Peyer's patch (tissue), 4 donors: ENCODE measurements around the gene TRIM25.

Experiments
- CTCF ChIP-seq, 6 experiments: fragments of 450-650 bp in 4 of 6; fragments of 200-600 bp in 2 of 6; sonication (generic) in 1 of 6; IDR thresholded peaks; one replicate each; pipeline ENCODE4 v1.5.1; 2017 to 2019; ENCODE audit warnings: antibody characterized with exemption in 6 of 6, mild to moderate bottlenecking in 3 of 6, moderate library complexity in 1 of 6
- POLR2A ChIP-seq, 2 donors: fragments of 450-650 bp; IDR thresholded peaks; one replicate each; pipeline ENCODE4 v1.5.1; 2017; ENCODE audit warnings: antibody characterized with exemption in 2 of 2, mild to moderate bottlenecking in 2 of 2, moderate library complexity in 2 of 2

GRCh38 chr17:56861899-56862298 is 52.0 kb downstream of the TRIM25 start:
- no peak for TF ChIP-seq POLR2A (IDR thresholded peaks at IDR 0.05)
- no peak for TF ChIP-seq CTCF (IDR thresholded peaks at IDR 0.05)
